LNCAP (cell line): Measurements from ENCODE around the gene GOLGA5.

Experiments used
- TF ChIP-seq, protein P1 (sequence below): fragments of 450-650 bp; IDR thresholded peaks from 2 replicates; pipeline ENCODE4 v1.5.1; 2017; ENCODE audit warnings: mild to moderate bottlenecking

The GOLGA5 gene

DNA sequence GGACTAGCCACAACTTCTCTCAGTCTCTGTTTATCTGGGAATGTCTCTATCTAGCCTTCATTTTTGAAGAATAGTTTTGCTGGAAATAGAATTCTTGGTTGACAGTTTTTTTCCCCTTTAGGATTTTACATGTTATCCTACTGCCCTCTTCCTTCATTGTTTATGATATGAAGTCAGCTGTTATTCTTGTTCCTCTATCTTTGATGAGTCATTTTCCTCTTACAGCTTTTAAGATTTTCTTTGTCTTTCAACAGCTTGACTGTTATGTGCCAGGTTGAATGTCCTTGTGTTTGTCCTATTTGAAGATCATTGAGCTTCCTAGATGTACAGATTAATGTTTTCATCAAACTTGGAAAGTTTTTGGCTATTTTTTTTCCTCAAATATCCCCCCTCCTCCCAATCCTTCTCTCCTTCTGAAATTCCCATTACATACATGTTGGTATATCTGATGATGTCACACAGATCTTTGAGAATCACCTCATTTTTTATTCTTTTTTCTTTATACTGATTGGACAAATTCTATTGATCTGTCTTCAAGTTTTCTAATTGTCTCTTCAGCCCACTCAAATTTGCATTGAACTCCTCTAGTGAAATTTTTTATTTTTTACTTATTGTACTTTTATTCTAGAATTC, 4.5 kb upstream of the GOLGA5 start:
- TF ChIP-seq, protein P1, sequence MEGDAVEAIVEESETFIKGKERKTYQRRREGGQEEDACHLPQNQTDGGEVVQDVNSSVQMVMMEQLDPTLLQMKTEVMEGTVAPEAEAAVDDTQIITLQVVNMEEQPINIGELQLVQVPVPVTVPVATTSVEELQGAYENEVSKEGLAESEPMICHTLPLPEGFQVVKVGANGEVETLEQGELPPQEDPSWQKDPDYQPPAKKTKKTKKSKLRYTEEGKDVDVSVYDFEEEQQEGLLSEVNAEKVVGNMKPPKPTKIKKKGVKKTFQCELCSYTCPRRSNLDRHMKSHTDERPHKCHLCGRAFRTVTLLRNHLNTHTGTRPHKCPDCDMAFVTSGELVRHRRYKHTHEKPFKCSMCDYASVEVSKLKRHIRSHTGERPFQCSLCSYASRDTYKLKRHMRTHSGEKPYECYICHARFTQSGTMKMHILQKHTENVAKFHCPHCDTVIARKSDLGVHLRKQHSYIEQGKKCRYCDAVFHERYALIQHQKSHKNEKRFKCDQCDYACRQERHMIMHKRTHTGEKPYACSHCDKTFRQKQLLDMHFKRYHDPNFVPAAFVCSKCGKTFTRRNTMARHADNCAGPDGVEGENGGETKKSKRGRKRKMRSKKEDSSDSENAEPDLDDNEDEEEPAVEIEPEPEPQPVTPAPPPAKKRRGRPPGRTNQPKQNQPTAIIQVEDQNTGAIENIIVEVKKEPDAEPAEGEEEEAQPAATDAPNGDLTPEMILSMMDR = no peak

DNA sequence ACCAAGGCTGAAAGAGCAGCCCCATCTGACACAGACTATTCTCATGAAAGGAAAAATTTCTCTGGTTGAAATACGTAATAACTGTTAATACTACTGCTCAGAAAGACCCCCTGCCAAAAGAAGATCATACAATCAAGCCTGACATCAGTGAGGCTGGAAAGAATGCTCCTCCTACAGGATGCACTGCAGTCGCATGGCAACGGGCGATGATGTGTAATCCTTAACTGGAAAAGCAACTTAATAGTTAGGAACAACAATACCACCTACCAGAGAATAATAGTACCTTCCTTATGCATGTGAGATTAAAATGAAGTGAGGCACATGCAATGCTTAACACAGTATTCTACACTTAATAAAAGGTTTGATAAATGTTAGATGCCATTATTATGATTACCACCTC, 1.2 kb upstream of the GOLGA5 start:
- TF ChIP-seq, protein P1 = no peak

DNA sequence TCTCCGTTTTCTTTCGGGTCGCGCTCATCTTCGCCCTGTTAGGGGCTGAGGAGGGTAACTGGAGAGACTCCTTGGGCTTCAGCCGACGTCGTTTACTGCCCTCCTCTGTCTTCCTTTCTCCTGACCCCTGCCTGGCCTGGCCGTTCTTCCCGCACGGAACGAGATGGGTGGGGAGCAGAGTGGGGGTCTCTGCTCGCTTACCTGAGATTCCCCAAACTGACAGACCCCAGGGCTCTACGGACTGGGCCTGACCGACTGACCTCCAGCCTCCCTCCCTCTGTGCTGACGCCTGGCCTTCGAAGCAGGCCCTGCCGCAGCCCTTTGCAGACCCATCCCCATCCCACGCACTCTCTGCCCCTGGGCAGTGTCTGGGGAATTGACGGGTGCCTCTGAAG, 439 bp downstream of the GOLGA5 start:
- TF ChIP-seq, protein P1 = no peak

DNA sequence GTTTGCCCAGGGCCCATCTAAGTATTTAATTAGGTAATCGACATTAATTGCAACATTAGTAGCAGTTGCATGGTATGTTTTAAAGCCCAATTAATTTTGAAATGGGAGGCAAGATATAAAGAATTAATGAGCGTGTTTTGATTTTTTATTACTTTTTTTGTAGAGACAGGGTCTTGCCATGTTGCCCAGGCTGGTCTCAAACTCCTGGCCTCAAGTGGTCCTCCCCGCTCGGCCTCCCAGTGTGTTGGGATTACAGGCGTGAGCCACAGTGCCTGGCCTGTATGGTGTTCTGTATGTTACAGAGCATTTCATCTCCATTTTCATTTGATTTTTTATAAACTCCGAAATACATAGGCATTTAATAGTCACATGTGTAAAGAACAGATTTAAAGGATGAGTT, 856 bp downstream of the GOLGA5 start:
- TF ChIP-seq, protein P1 = no peak

- TF ChIP-seq, protein P1 = no peak
Observed at GRCh38 chr14:92797935-92798653, 4.0 kb downstream of the GOLGA5 start.

DNA sequence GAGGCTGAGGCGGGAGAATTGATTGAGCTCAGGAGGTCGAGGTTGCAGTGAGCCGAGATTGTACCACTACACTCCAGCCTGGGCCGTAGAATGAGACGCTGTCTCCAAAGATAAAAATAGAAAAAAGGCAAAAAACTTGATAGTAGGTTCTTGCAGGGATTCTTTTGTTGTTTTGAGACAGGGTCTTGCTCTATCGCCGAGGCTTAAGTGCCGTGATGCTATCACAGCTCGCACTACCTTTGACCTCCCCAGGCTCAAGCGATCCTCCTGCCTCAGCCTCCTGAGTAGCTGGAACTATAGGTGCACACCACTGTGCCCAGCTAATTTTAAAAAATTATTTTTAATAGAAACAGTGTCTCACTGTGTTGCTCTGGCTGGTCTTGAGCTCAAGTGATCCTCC, 4.7 kb downstream of the GOLGA5 start:
- TF ChIP-seq, protein P1 = no peak

DNA sequence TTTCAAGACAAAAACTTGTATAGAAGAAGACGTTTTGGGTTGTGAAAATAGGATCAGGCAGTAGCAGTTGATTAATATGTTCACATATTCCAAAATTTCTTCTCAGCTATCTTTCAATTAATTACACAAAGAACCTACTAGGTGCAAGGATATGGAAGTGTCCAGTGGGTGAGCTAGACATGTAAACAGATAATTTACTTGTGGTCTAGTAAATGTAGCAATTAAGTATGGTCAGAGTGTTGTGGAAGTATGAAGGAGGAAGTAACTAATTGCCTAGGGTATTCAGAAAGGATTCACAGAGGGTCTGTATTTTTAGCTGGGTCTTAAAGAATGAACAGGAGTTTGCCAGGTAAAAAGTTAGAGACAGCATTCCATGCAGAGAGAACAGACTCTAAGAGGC, 5.9 kb downstream of the GOLGA5 start:
- TF ChIP-seq, protein P1 = no peak
